Colon (tissue), 2 donors: Measurements from ENCODE around the gene HBA1.
"Not testable (repeated sequence)": the region's sequence is repeated elsewhere in the genome, so short reads cannot be mapped to it uniquely, and the experiment has no call there.

Experiments
- FAIRE-seq: peaks from 2 replicates; lab custom pipeline; 2012; peaks lifted over from hg19 to GRCh38; lab: Jason Lieb, UNC
- donor health status: control.
- donor health status: control.

The HBA1 gene

GRCh38 chr16:160242-160641, 16.2 kb upstream of the HBA1 start:
- not testable (repeated sequence) for FAIRE-seq

- FAIRE-seq, result no peak
Measured at GRCh38 chr16:160691-161190, 15.7 kb upstream of the HBA1 start.

GRCh38 chr16:162271-162991, 14.0 kb upstream of the HBA1 start:
- FAIRE-seq, result no peak

DNA sequence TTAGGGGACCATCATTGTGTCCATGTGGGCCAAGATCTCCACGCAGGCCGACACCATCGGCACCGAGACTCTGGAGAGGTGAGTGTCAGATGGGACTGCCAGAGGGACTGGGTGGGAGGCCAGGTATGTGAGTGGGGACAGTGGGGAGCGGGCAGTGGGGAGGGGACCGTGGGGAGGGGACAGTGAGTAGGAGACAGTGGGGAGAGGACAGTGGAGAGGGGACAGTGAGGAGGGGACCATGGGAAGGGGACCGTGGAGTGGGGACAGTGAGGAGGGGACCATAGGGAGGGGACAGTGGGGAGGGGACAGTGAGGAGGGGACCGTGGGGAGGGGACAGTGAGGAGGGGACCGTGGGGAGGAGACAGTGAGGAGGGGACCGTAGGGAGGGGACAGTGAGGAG, 13.3 kb upstream of the HBA1 start:
- not testable (repeated sequence) for FAIRE-seq

DNA sequence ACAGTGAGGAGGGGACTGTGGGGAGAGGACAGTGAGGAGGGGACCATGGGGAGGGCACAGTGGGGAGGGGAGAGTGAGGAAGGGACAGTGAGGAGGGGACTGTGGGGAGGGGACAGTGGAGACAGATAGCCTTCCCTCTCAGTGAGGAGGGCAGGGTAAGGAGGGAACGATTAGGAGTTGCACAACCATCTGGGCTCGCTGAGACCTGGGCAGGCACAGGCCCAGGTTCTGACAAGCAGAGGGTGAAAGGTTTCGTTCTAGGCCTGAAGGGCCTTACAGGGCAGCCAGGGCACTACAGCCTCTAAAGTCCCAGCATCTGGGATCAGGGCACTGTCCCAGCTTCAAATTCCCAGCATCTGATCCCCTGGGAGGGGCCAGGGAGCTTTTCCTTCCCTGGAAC, 12.8 kb upstream of the HBA1 start:
- FAIRE-seq, result not testable (repeated sequence)

DNA sequence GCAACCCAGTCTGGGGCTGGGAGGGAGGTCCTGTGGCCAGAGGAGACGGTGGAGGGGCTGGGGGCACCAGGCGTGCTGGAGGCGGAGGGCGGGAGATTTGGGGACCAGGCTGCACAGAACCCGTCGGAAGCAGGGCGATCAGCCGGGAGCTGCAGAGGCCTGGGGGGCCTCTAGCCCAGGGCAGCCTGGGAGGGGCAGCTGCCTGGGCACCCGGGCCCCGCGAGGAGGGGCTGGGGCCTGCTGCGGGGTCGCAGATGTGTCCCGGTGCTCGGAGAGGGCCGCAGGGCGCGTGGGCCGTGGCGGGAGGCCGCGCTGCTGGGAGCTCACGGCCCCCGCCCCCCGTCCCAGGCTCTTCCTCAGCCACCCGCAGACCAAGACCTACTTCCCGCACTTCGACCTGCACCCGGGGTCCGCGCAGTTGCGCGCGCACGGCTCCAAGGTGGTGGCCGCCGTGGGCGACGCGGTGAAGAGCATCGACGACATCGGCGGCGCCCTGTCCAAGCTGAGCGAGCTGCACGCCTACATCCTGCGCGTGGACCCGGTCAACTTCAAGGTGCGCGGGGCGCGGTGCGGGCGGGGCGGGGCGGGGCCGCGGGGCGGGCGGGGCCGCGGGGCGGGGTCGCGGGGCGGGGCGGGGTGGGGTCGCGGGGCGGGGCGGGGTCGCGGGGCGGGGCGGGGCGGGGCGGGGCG, 12.2 kb upstream of the HBA1 start:
- not testable (repeated sequence) for FAIRE-seq

- FAIRE-seq, result no peak
Measured at GRCh38 chr16:164827-165538, 11.5 kb upstream of the HBA1 start.

GRCh38 chr16:165539-166374, 10.7 kb upstream of the HBA1 start, which contains the start of gene HBM:
TSS of gene HBM (plus strand) at chr16:165978. CDS start at chr16:165998, 20 bp downstream.
- no peak for FAIRE-seq

GRCh38 chr16:166375-167121, 9.9 kb upstream of the HBA1 start:
- no peak for FAIRE-seq

DNA sequence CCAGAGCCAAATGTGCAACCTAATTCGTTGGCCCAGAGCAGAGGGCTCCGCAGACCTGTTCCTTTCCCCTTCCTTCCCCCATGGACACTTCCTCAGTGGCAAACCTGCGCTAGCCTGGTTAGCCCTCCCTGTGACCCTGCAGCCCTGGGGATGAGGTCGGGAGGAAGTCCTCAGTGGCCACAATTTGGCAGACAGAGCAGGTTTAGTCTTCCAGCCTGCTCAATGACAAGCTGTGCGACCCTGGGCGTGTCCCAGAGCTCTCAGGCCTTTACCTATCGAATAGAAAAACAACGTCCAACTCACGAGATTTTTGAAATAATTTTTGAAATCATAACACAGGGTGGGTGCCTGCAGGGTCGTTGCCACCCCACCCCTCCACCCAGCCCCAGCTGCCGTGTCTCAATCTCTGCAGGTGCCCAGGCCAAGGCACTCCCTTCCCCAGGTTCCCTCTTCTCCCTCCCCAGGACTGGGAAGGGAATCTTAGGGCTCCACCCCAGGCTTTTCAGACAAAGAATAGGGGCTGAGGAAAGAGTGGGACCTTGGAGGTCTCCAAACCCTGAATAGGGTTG, 9.3 kb upstream of the HBA1 start:
- FAIRE-seq, result no peak

DNA sequence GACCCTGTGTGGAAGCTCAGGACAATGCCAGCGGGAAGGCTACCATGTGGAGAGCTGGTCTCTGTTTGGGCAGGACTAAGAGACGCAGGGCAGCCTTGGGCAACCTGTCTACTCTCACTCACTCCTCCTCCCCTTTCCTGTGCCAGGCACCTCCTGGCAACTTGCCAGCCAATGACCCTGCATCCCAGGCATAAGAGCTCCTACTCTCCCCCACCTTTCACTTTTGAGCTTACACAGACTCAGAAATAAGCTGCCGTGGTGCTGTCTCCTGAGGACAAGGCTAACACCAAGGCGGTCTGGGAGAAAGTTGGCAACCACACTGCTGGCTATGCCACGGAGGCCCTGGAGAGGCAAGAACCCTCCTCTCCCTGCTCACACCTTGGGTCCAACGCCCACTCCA, 8.1 kb upstream of the HBA1 start:
- no peak for FAIRE-seq

DNA sequence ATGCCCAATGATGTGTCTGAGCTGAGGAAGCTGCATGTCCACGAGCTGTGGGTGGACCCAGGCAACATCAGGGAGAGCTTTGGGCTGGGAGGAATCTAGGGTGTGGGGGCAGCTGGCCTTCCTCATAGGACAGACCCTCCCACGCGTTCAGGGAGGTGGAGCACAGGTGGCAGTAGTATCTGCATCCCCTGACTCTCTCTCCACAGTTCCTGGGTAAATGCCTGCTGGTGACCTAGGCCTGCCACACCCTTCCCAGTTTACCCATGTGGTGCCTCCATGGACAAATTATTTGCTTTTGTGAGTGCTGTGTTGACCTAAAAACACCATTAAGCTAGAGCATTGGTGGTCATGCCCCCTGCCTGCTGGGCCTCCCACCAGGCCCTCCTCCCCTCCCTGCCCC, 7.5 kb upstream of the HBA1 start:
- no peak for FAIRE-seq

- not testable (repeated sequence) for FAIRE-seq
Measured at GRCh38 chr16:170088-170507, 6.4 kb upstream of the HBA1 start.

DNA sequence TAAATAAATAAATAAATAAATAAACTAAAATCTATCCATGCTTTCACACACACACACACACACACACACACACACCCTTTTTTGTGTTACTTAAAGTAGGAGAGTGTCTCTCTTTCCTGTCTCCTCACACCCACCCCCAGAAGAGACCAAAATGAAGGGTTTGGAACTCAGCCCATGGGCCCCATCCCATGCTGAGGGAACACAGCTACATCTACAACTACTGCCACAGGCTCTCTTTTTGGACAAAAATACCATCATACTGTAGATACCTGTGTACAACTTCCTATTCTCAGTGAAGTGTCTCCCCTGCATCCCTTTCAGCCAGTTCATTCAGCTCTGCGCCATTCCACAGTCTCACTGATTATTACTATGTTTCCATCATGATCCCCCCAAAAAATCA, 5.7 kb upstream of the HBA1 start:
- no peak for FAIRE-seq

DNA sequence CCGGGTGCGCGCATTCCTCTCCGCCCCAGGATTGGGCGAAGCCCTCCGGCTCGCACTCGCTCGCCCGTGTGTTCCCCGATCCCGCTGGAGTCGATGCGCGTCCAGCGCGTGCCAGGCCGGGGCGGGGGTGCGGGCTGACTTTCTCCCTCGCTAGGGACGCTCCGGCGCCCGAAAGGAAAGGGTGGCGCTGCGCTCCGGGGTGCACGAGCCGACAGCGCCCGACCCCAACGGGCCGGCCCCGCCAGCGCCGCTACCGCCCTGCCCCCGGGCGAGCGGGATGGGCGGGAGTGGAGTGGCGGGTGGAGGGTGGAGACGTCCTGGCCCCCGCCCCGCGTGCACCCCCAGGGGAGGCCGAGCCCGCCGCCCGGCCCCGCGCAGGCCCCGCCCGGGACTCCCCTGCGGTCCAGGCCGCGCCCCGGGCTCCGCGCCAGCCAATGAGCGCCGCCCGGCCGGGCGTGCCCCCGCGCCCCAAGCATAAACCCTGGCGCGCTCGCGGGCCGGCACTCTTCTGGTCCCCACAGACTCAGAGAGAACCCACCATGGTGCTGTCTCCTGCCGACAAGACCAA, 4.0 kb upstream of the HBA1 start, which contains the start of gene HBA2:
Gene HBA2 (plus strand): TSS at position 503 of the 568 bp plus-strand sequence. CDS start 37 bp downstream, at position 540.
- FAIRE-seq, result not testable (repeated sequence)

GRCh38 chr16:173211-173854, 3.1 kb upstream of the HBA1 start:
- FAIRE-seq, result not testable (repeated sequence)

GRCh38 chr16:173928-174769, 2.3 kb upstream of the HBA1 start:
- not testable (repeated sequence) for FAIRE-seq

DNA sequence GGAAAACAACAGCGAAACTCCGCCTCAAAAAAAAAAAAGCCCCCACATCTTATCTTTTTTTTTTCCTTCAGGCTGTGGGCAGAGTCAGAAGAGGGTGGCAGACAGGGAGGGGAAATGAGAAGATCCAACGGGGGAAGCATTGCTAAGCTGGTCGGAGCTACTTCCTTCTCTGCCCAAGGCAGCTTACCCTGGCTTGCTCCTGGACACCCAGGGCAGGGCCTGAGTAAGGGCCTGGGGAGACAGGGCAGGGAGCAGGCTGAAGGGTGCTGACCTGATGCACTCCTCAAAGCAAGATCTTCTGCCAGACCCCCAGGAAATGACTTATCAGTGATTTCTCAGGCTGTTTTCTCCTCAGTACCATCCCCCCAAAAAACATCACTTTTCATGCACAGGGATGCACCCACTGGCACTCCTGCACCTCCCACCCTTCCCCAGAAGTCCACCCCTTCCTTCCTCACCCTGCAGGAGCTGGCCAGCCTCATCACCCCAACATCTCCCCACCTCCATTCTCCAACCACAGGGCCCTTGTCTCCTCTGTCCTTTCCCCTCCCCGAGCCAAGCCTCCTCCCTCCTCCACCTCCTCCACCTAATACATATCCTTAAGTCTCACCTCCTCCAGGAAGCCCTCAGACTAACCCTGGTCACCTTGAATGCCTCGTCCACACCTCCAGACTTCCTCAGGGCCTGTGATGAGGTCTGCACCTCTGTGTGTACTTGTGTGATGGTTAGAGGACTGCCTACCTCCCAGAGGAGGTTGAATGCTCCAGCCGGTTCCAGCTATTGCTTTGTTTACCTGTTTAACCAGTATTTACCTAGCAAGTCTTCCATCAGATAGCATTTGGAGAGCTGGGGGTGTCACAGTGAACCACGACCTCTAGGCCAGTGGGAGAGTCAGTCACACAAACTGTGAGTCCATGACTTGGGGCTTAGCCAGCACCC, 1.2 kb upstream of the HBA1 start:
- no peak for FAIRE-seq
